ENCODE results near the gene LRRC23.

Gene LRRC23

GRCh38 chr12:6925540-6926279, 21.1 kb downstream of the LRRC23 start:
- no peak for DNase-seq (ENCODE audit: low spot score)

- DNase-seq (ENCODE audit: low spot score): no peak
Measured at GRCh38 chr12:6927379-6928021, 22.9 kb downstream of the LRRC23 start, which contains the start of gene ATN1. TSS of gene ATN1 (plus strand) at chr12:6927959. CDS start at chr12:6934002, 6,043 bp downstream.

GRCh38 chr12:6928022-6928702, 23.5 kb downstream of the LRRC23 start:
- DNase-seq (ENCODE audit: low spot score): no peak

- no peak for DNase-seq (ENCODE audit: low spot score)
Measured at GRCh38 chr12:6928703-6929407, 24.2 kb downstream of the LRRC23 start.

- no peak for DNase-seq (ENCODE audit: low spot score)
Measured at GRCh38 chr12:6929466-6930452, 25.1 kb downstream of the LRRC23 start.

- DNase-seq (ENCODE audit: low spot score): no peak
Measured at GRCh38 chr12:6932766-6933165, 28.1 kb downstream of the LRRC23 start.

- DNase-seq (ENCODE audit: low spot score): no peak
Measured at GRCh38 chr12:6934110-6934509, 29.5 kb downstream of the LRRC23 start.

GRCh38 chr12:6935371-6936193, 31.0 kb downstream of the LRRC23 start:
- DNase-seq (ENCODE audit: low spot score): no peak

- DNase-seq (ENCODE audit: low spot score): no peak
Measured at GRCh38 chr12:6936194-6936635, 31.6 kb downstream of the LRRC23 start.

- no peak for DNase-seq (ENCODE audit: low spot score)
Measured at GRCh38 chr12:6936636-6937480, 32.2 kb downstream of the LRRC23 start.

GRCh38 chr12:6937481-6938352, 33.1 kb downstream of the LRRC23 start:
- peak; percentile 95 for DNase-seq (ENCODE audit: low spot score)

- DNase-seq (ENCODE audit: low spot score): no peak
Measured at GRCh38 chr12:6938353-6939190, 34.0 kb downstream of the LRRC23 start.

GRCh38 chr12:6939191-6939540, 34.5 kb downstream of the LRRC23 start:
- DNase-seq (ENCODE audit: low spot score): no peak

- DNase-seq (ENCODE audit: low spot score): no peak
Measured at GRCh38 chr12:6941267-6941666, 36.6 kb downstream of the LRRC23 start.

GRCh38 chr12:6941782-6942181, 37.2 kb downstream of the LRRC23 start:
- no peak for DNase-seq (ENCODE audit: low spot score)

- DNase-seq (ENCODE audit: low spot score): no peak
Measured at GRCh38 chr12:6942331-6942665, 37.7 kb downstream of the LRRC23 start.

GRCh38 chr12:6943389-6943721, 38.7 kb downstream of the LRRC23 start:
- peak; percentile 89 for DNase-seq (ENCODE audit: low spot score)

Data from CD4-positive, alpha-beta T cell treated with Interleukin-6 at 100 ng/mL for 8 hours (primary cell).